Myocyte (in vitro differentiated cells): ENCODE results near the gene ERFE. TPM values are rescaled to one million over a fixed set of nuclear protein-coding genes. Genes with fewer than 3 reads are reported as not detected.

Experiments
- DNase-seq: peaks from one replicate; pipeline ENCODE4 v3.0.0-alpha.2; 2012; ENCODE audit warnings: low read depth
- total RNA-seq: library from RNA; depleted of rRNA; stranded (reverse); fragments of >200 nt; gene quantifications from 2 replicates; pipeline ENCODE4 v1.2.3, GENCODE V29; 2014

Gene ERFE
- total RNA-seq, 1 donor from 2014 or later: 8.5 TPM

GRCh38 chr2:238138331-238139195 is 20.2 kb upstream of the ERFE start, which contains the start of gene KLHL30:
TSS of gene KLHL30 (plus strand) at chr2:238138668. CDS start at chr2:238140755, 2,087 bp downstream.
- DNase-seq: peak; percentile 92

DNA sequence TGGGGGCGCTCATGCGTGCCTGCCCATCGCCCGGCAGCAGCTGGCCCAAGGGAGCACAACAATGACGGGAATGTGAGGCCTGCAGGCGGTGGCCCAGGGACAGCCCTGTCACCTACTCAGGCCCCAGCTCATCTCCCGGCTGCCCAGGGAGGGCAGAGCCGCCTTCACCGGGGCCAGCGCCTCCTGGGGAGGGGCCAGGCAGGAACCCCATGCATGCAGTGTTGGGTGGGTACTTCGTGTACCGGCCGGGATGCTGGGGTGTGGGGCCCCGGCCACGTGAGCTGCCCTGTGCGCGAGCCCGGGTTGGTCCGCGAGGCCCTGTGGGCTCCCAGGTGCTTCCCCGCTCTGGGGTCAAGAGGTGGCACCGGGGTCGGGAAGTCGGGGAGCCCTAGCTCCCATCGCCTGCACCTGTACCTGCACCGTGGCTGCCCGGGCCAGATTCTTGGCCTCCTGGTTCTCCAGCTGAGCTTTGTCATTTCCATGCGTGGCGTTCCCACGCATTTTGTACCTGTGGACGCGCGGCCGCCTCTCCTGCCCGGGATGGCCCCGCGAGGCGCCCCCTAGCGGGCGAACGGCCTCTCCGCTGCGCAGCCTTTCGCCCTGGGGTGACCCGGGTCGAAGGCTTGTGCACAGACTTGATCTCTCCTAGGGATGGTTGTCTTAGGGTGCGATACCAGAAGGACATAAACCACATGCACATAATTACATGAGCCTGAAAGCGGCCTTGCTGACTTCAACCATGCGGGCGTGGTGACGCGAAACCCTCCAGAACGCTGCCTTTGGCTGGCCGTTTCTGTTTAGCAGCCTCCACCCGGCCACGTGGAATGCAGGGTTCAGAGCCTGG is 19.4 kb upstream of the ERFE start:
- DNase-seq: peak; percentile 81

GRCh38 chr2:238140040-238140439 is 18.7 kb upstream of the ERFE start:
- no peak for DNase-seq

DNA sequence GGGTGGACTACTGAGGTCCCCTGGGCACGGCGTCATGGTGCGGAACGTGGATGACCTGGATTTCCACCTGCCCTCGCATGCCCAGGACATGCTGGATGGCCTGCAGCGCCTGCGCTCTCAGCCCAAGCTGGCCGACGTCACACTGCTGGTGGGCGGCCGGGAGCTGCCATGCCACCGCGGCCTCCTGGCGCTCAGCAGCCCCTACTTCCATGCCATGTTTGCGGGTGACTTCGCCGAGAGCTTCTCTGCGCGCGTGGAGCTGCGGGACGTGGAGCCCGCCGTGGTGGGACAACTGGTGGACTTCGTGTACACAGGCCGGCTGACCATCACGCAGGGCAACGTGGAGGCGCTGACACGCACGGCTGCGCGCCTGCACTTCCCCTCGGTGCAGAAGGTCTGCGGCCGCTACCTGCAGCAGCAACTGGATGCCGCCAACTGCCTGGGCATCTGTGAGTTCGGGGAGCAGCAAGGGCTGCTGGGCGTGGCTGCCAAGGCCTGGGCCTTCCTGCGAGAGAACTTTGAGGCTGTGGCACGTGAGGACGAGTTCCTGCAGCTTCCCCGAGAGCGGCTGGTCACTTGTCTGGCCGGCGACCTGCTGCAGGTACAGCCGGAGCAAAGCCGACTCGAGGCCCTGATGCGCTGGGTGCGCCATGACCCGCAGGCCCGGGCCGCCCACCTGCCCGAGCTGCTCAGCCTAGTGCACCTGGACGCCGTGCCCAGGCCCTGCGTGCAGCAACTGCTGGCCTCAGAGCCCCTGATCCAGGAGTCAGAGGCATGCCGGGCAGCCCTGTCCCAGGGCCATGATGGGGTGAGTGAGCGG is 17.8 kb upstream of the ERFE start:
- DNase-seq: no peak

DNA sequence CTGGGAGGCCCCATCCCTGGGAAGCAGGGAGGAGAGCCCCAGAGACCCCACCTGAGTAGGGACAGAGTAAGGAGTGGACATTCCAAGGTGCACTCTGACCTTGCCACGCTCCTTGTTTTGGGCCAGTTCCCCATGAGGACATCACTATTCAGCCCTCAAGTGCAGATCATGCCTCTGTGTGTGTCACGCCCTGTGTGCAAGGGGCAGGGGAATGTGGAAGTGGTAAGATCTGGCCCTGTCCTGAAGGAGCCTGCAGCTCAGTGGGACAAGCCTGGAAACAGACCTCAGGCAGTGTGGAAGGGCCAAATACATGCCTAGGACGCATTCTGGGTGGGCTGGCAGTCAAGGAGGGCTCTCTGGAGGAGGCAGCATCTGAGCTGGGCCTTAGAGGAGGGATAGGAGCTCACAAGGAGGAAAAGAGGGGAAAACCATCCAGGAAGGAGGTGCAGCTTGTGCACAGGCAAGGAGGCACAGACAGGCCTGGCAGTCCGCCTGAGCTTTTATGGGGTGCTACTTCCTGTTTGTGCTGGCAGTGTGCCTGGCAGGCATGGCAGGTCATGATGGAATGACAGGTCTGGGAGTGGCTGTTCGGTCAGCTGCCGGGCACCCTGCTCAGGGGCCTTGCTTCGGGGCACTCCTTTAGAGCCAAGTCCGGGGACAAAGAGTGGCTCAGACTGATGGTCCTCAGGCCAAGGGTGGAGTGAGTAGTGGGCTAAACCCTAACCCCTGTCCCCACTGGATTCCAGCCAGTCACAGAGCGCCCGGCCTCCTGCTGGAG is 17.0 kb upstream of the ERFE start:
- peak; percentile 73 for DNase-seq

DNA sequence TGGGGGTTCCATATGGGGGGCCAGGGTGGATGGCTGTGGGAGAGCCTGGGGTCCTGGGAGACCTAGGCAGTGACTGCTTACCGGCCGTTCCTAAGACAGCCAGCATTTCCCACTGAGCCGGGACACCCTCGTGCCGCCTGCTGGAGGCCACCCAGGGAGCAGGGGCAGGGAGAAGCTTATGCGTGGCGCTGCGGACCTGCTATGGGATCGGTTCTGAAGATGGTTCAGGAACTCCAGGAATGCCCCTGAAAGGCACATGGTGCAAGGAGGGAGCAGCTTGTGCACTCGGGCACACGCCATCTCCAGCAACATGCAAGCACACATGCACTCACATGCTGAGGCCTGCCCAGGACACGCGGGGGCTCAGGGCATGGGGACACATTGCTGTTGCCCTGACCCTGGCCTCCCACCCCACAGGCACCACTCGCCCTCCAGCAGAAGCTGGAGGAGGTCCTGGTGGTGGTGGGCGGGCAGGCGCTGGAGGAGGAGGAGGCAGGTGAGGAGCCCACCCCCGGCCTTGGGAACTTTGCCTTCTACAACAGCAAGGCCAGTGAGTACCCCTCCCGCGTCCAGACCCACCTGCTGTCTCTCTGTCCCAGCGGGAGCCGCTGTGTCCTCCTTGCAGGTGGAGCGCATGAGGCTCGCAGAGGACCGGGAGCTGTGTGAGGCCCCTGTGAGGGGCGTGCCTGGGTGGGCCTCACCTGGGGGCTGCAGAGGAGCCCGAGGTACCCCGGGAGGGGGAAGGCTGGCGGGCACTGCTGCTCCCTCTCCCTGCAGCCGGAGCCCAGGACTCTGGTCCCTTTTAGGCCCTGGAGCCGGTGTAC is 16.2 kb upstream of the ERFE start:
- peak; percentile 17 for DNase-seq

GRCh38 chr2:238143239-238143951 is 15.4 kb upstream of the ERFE start:
- DNase-seq: peak; percentile 97

- no peak for DNase-seq
These were observed 14.5 kb upstream of the ERFE start for GRCh38 chr2:238144262-238144661.

- no peak for DNase-seq
These were observed 13.7 kb upstream of the ERFE start for GRCh38 chr2:238145046-238145445.

DNA sequence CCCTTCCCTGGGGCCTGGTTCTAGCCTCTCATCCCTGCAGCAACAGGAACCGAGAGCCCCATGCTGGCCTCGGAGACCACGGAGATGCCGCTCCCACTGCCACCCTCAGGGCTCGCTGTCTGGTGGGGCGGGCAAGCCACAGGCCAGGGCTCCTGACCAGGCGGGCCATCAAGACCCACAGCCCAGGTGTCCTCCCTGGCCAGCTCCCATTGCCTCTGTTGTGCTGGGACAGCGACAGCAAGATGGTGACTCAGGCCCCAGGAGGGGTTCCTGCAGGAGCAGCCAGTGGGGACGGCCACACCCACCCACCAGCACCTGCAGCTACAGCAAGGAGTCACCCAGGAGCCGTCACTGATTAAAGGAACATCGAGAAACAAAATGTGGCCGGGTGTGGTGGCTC is 12.9 kb upstream of the ERFE start:
- DNase-seq: peak; percentile 51

DNA sequence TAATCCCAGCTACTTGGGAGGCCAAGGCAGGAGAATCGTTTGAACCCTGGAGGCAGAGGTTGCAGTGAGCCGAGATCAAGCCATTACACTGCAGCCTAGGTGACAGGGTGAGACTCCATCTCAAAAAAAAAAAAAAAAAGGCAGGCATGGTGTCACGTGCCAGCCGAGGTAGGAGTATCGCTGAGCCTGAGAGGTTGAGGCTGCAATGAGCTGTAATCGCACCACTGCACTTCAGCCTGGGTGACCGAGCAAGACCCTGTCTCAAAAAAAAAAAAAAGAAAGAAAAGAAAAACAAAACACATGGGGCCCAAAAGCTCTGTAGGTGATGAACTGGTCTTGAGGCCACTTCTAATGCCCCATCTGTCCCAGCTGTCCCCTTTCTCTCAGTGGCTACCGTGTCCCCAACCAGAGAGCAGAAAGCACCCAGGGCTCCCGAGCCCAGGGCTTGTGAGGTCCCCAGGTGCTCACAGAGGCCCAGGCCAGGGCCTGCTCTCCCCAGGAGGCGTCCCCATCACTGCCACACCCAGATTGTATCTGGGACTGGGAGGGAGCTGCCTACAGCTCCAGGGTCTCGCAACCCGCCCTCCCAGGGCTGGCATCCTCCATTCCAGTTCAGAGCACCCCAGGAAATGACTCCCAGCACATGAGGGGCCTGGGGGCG is 11.8 kb upstream of the ERFE start:
- DNase-seq: no peak

- no peak for DNase-seq
These were observed 9.8 kb upstream of the ERFE start for GRCh38 chr2:238148981-238149380.

DNA sequence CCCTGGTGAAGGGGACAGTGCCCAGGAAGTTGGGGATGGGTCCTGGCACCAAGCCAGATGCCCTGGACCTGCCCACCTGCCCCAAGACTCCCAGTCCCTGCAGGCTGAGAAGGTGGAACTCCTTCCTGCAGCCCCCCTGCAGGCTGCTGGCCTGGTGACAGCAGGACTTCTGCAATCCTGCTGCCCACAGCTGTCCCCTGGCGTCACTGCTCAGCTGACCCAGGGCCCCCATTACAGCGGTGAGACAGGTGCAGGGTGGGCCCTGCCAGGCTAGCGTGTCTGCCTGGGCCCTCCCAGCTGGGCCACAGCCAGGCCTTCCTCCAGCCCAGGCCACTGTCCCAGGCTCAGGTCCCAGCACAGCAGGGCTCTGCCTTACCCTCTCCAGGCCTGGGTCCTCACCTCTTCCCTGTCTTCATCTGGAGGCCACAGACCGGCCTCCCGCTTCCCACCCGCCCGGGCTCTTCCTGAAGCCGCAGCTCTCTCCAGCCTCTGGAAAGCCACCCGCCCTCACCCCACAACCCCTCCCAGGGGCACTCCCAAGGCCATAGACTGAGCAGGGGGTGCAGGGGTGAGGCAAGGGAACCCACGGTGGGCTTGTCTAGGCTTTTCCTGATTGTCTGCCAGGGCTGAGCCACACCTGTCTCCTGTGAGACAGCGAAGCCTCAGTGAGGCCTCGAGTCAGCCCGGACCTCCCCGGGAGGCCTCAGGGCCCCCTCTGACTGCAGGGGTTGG is 8.8 kb upstream of the ERFE start:
- peak; percentile 91 for DNase-seq

DNA sequence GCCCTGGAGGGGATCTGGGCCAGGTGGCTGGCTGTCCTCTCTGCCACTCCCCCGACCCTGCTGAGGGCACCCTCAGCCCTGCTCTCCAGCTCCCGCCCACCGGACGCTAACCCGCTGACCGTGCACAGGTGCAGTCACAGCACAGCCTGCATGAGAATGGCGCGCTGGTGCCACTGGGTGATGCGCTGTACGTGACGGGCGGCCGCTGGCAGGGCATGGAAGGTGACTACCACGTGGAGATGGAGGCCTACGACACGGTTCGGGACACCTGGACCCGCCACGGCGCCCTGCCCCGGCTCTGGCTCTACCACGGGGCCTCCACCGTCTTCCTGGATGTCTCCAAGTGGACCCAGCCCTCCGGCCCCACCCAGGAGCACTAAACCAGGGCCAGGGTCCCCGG is 8.1 kb upstream of the ERFE start:
- DNase-seq: no peak

DNA sequence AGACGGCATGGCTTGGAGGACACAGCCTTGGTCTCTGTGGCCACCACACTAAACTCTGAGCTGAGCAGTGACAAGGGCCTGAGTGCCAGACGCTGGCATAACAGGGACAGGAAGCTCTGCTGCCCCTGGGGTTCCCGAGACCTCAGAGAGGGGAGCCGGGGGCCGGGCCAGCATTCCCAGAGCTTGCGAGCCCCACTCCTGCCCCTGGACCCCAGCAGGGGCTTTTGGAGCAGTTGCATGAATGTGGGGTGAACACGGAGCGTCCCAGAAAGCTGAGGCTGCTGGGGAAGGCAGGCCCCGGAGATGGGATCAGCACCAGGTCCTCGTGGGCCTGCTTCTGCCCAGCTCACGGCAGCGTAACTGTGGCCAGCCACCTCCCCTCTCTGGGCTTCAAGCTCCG is 7.6 kb upstream of the ERFE start:
- no peak for DNase-seq

DNA sequence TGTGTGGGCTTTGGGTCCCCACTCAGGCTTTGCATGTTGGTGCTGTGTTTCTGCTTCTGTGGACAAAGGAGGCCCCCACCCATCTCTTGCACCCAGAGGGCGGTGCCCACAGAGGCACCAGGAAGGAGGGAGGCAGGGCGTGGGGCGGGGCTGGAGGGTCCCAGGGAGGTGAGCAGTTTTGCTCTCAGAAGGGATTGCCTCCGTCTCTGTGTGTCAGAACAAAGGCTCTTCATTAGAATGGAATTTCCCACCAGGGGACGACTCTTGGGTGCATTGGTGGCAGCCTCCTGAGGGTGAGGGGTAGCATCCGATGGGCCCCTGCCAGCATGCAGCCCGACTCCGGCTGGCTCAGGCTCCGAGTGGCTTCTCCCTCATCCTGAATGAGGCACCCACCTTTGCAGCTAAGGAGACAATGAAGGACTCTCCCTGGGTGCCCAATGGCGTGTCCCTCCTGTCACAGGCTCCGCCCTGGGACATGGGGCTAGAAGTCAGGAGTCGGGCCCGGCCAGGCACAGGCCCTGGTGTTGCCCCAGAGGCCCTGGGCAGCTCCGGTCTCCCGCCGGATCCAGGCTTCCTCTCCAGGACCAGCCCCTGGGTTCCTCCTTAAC is 7.0 kb upstream of the ERFE start:
- DNase-seq: no peak
